Epithelial cell of esophagus (primary cell): ENCODE measurements around the gene ZDHHC1.
"Not testable (repeated sequence)": the region's sequence is repeated elsewhere in the genome, so short reads cannot be mapped to it uniquely, and the experiment has no call there.

ENCODE experiments used
- DNase-seq: peaks from one replicate; pipeline ENCODE4 v3.0.0; 2010; ENCODE audit warnings: low read depth
- H3K4me3 ChIP-seq: 2 replicates; pipeline ENCODE4 v1.5.1; 2011; ENCODE audit warnings: mild to moderate bottlenecking, low read length, control low read depth
- CTCF ChIP-seq: IDR thresholded peaks from 2 replicates; pipeline ENCODE4 v1.5.1; 2011; ENCODE audit warnings: low read depth, mild to moderate bottlenecking, low read length, control low read depth, inconsistent platforms; ENCODE audit not compliant: insufficient read depth; ENCODE audit errors: missing control alignments

Gene ZDHHC1

GRCh38 chr16:67383284-67383683, 33.0 kb downstream of the ZDHHC1 start:
- no peak overlapping the region for H3K4me3 ChIP-seq
- TF ChIP-seq CTCF, result no peak
- DNase-seq, result no peak

GRCh38 chr16:67378642-67379041, 37.6 kb downstream of the ZDHHC1 start:
- TF ChIP-seq CTCF, result no peak

GRCh38 chr16:67376012-67376411, 40.3 kb downstream of the ZDHHC1 start:
- not testable (repeated sequence) for H3K4me3 ChIP-seq, DNase-seq

More at GRCh38 chr16:67378642-67379041, 37.6 kb downstream of the ZDHHC1 start:
- no peak overlapping the region for H3K4me3 ChIP-seq
- DNase-seq, result no peak

- TF ChIP-seq CTCF, result peak; percentile 47
- no peak overlapping the region for H3K4me3 ChIP-seq
- DNase-seq, result peak; percentile 48
Measured at GRCh38 chr16:67372664-67373063, 43.6 kb downstream of the ZDHHC1 start.

- TF ChIP-seq CTCF, result no peak
- H3K4me3 ChIP-seq, result no peak overlapping the region
- no peak for DNase-seq
Measured at GRCh38 chr16:67370661-67371060, 45.6 kb downstream of the ZDHHC1 start.

GRCh38 chr16:67364600-67365235, 51.6 kb downstream of the ZDHHC1 start:
- TF ChIP-seq CTCF, result no peak
- H3K4me3 ChIP-seq, result no peak overlapping the region
- DNase-seq, result no peak

GRCh38 chr16:67361038-67361437, 55.2 kb downstream of the ZDHHC1 start:
- no peak overlapping the region for H3K4me3 ChIP-seq
- TF ChIP-seq CTCF, result no peak
- no peak for DNase-seq

- H3K4me3 ChIP-seq, DNase-seq: not testable (repeated sequence)
Measured at GRCh38 chr16:67359540-67360269, 56.6 kb downstream of the ZDHHC1 start.
